ENCODE results near the gene CYP3A4.

Gene CYP3A4

DNA sequence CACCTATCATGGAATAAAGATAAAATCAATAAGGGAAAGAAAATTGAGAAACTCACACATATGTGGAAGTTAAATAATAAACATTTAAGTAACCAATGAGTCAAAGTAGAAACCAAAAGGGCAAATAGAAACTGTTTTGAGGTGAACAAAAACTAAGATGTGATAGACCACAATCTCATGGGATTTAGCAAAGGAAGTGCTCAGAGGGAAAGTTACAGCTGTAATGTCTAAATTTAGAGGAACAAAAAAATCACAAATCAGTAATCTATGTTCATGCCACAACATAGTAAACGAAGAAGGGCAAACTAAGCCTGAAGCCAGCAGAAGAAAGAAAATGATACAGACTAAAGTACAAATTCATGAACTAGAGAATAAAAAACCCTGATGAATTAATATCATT, 16.3 kb downstream of the CYP3A4 start:
- Histone ChIP-seq H3K36me3 (ENCODE audit: insufficient read depth) (no peaks in the 10 kb centered on the region), H3K9ac (no peak overlapping the region), H4K20me1 (ENCODE audit: insufficient read depth) (no peaks in the 10 kb centered on the region), H3K4me2 (no peak overlapping the region), H2AFZ (ENCODE audit: low read depth) (no peak overlapping the region), H3K4me1 (ENCODE audit: low read depth, poor library complexity, severe bottlenecking) (no peaks in the 10 kb centered on the region), H3K27ac (no peak overlapping the region), H3K4me3 (IDR thresholded peaks at IDR 0.05; ENCODE audit: insufficient read depth, low read depth, low read length) (no peak overlapping the region), H3K79me2 (ENCODE audit: insufficient read depth, low read depth) (no peaks in the 10 kb centered on the region), H3K27me3 (ENCODE audit: insufficient read depth, low read depth) (no peaks in the 10 kb centered on the region)
- TF ChIP-seq CTCF (conservative IDR thresholded peaks at IDR 0.05; ENCODE audit: low read depth, low read length), result no peak

DNA sequence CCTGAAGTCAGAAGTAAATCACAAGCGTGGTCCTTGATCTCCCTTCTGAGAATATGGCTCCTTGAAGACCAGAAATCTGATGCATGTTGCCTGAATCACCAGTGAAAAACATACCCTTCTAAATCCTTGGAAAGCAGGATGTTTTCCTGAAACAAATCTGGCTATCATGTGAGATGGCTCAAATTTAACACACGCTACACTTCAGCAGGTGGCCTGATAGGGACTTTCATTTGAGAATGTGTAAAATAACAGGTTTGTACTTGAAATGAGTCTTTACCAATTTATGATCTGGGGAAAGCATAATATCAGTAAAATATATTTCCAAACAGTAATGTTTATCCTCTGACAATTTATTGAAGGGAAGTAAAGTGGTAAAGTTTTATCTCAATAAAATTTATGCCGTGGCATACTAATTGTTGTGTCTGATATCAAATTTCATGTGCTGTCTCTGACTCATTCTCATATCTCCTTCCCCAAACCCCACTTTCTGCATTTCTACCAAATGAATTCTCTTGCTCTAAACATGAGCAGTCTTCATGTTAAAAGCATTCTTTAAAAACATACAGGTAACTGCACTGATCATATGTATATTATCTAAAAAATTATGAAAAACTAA, 17.4 kb downstream of the CYP3A4 start:
- H3K27ac ChIP-seq, result no peak overlapping the region

GRCh38 chr7:99764478-99764877, 19.5 kb downstream of the CYP3A4 start:
- H3K36me3 ChIP-seq (ENCODE audit: insufficient read depth), result no peaks in the 10 kb centered on the region
- H3K4me3 ChIP-seq (IDR thresholded peaks at IDR 0.05; ENCODE audit: insufficient read depth, low read depth, low read length), result no peak overlapping the region
- no peak overlapping the region for H3K9ac ChIP-seq
- no peak for TF ChIP-seq CTCF (conservative IDR thresholded peaks at IDR 0.05; ENCODE audit: low read depth, low read length)
- H3K4me1 ChIP-seq (ENCODE audit: low read depth, poor library complexity, severe bottlenecking), result no peaks in the 10 kb centered on the region
- H3K27me3 ChIP-seq (ENCODE audit: insufficient read depth, low read depth), result no peaks in the 10 kb centered on the region
- no peak overlapping the region for H3K4me2 ChIP-seq
- H3K27ac ChIP-seq, result no peak overlapping the region
- no peaks in the 10 kb centered on the region for H4K20me1 ChIP-seq (ENCODE audit: insufficient read depth)
- H3K79me2 ChIP-seq (ENCODE audit: insufficient read depth, low read depth), result no peaks in the 10 kb centered on the region
- H2AFZ ChIP-seq (ENCODE audit: low read depth), result no peak overlapping the region

More for the DNA sequence above, 17.4 kb downstream of the CYP3A4 start:
- no peaks in the 10 kb centered on the region for H3K4me1 ChIP-seq (ENCODE audit: low read depth, poor library complexity, severe bottlenecking)
- no peaks in the 10 kb centered on the region for H4K20me1 ChIP-seq (ENCODE audit: insufficient read depth)
- no peak for TF ChIP-seq CTCF (conservative IDR thresholded peaks at IDR 0.05; ENCODE audit: low read depth, low read length)
- no peak overlapping the region for H3K4me3 ChIP-seq (IDR thresholded peaks at IDR 0.05; ENCODE audit: insufficient read depth, low read depth, low read length)
- no peaks in the 10 kb centered on the region for H3K79me2 ChIP-seq (ENCODE audit: insufficient read depth, low read depth)
- H3K36me3 ChIP-seq (ENCODE audit: insufficient read depth), result no peaks in the 10 kb centered on the region
- H3K4me2 ChIP-seq, result no peak overlapping the region
- no peak overlapping the region for H2AFZ ChIP-seq (ENCODE audit: low read depth)
- no peaks in the 10 kb centered on the region for H3K27me3 ChIP-seq (ENCODE audit: insufficient read depth, low read depth)
- no peak overlapping the region for H3K9ac ChIP-seq

DNA sequence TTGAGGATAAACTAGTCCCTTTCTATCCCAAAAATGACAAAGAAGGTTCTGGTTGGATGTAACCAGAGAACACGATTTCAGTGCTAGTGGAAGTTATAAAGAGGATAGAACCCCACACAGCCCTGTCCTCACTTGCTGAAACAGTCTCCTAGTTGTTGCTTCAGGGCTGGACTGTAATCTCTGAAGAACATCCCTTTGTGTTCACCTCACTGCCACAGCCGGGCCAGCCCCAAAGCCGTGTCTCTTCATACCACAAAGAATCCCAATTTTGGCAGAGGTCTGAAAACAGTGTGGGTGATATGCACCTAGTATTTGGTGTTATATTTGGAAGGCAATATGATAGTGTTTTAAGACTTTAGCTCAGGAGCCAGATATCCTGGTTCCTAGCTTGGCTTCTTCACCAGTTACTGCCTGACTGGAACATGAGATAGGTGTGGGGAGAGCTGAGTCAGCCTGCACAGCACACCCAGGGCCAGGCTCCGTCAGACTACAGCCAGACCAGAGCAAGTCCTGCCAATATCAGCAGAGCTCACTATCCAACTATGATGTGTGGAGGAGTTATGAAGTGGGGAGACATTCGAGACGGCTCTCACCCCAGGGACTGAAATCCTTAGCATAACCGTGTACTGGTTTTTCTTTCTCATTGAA, 21.2 kb downstream of the CYP3A4 start:
- Histone ChIP-seq H3K27me3 (ENCODE audit: insufficient read depth, low read depth) (no peaks in the 10 kb centered on the region), H2AFZ (ENCODE audit: low read depth) (no peak overlapping the region), H3K36me3 (ENCODE audit: insufficient read depth) (no peaks in the 10 kb centered on the region), H4K20me1 (ENCODE audit: insufficient read depth) (no peaks in the 10 kb centered on the region), H3K4me3 (IDR thresholded peaks at IDR 0.05; ENCODE audit: insufficient read depth, low read depth, low read length) (no peak overlapping the region), H3K4me2 (no peak overlapping the region), H3K9ac (no peak overlapping the region), H3K79me2 (ENCODE audit: insufficient read depth, low read depth) (no peaks in the 10 kb centered on the region), H3K27ac (no peak overlapping the region), H3K4me1 (ENCODE audit: low read depth, poor library complexity, severe bottlenecking) (no peaks in the 10 kb centered on the region)
- TF ChIP-seq CTCF (conservative IDR thresholded peaks at IDR 0.05; ENCODE audit: low read depth, low read length), result no peak

Measured in KMS-11 (cell line).